ENCODE measurements around the gene CLASP1.

The CLASP1 gene

GRCh38 chr2:121351521-121352318, 297.5 kb downstream of the CLASP1 start:
- DNase-seq (ENCODE audit: low read depth), result no peak
- TF ChIP-seq, protein P1, sequence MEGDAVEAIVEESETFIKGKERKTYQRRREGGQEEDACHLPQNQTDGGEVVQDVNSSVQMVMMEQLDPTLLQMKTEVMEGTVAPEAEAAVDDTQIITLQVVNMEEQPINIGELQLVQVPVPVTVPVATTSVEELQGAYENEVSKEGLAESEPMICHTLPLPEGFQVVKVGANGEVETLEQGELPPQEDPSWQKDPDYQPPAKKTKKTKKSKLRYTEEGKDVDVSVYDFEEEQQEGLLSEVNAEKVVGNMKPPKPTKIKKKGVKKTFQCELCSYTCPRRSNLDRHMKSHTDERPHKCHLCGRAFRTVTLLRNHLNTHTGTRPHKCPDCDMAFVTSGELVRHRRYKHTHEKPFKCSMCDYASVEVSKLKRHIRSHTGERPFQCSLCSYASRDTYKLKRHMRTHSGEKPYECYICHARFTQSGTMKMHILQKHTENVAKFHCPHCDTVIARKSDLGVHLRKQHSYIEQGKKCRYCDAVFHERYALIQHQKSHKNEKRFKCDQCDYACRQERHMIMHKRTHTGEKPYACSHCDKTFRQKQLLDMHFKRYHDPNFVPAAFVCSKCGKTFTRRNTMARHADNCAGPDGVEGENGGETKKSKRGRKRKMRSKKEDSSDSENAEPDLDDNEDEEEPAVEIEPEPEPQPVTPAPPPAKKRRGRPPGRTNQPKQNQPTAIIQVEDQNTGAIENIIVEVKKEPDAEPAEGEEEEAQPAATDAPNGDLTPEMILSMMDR (conservative IDR thresholded peaks at IDR 0.05; ENCODE audit: low read depth, low read length), result no peak
- H3K4me3 ChIP-seq (ENCODE audit: low read depth, low read length), result no peak overlapping the region

- no peak overlapping the region for H3K4me3 ChIP-seq (ENCODE audit: low read depth, low read length)
- DNase-seq (ENCODE audit: low read depth), result no peak
- TF ChIP-seq, protein P1 (conservative IDR thresholded peaks at IDR 0.05; ENCODE audit: low read depth, low read length), result no peak
Observed at GRCh38 chr2:121350890-121351289, 298.4 kb downstream of the CLASP1 start.

DNA sequence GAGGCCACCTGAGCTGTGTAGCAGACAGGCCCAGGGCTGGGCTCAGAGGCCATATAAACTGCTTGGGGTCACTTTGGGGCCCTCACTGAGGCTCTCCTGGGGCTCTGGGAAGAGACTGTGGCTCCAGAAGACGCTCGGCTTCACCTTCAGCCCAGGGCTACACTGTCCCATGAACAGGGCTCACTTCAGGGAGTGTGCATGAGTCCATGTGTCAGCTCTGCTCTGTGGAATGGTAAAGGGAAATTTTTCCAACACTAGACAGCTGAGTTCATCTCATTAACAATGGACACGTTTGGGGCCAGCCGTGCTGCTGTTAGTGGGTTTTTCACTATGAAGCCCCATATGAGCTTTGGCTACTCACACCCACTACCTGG, 298.9 kb downstream of the CLASP1 start:
- DNase-seq (ENCODE audit: low read depth), result no peak
- TF ChIP-seq, protein P1 (conservative IDR thresholded peaks at IDR 0.05; ENCODE audit: low read depth, low read length), result no peak
- no peak overlapping the region for H3K4me3 ChIP-seq (ENCODE audit: low read depth, low read length)

DNA sequence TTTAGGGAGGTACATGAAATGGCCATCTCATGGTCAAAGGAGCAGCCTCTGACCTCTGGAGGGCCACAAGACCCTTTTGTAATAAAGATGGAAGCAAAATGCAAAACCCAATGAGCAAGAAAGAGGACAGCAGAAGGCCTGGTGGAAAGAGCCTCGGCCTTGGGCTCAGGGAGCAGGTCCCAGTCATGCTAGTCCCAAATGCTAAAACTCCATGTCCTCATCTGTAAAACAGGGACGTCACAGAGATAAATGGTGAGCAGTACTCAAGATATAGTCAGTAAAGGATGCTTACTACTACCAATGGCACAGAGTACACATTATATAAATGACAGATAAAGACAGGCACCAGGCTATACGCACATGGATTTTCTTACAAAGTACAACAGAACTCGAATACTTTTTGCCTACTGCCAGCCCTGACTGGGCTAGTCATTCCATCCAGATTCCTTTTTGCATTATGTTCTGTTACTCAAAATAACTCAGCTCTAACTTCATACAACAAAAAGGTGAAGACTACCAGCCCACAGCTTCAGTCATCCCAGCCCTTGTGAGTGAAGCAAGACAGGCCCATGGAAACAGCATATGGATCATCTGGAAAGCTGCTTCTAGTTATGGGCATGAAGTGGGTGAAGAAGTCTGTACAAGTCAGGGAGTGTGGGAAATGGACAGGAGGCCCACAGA, 299.4 kb downstream of the CLASP1 start:
- no peak for DNase-seq (ENCODE audit: low read depth)
- TF ChIP-seq, protein P1 (conservative IDR thresholded peaks at IDR 0.05; ENCODE audit: low read depth, low read length), result no peak
- H3K4me3 ChIP-seq (ENCODE audit: low read depth, low read length), result no peak overlapping the region

DNA sequence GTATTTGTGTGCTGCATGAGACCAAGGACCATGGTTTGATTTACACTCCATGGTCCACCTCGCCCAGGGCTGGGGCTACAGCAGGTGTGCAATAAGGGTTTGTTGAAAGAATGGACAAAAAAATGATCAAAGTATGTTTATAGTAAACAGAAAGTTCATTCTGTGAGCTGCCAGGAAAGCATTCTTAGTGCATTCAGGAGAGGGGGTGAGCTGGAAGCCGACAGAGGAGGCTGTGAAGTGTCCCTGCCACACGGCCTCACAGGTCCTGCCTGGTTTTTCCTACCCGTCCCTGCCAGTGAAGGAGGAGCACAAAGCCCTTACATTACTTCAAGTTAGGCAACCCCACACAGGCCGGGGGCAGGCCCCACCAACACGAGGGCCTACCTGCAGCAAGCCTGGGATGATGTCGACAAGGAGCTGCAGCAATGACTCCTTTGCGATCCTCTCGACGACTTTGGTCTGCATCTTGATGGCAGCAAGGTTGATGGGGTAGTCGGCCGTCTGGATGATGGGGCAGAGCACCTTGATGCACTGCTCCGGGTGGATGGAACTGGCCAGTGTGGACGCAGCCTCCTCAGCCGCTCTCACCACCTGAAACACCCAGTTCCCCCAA, 301.0 kb downstream of the CLASP1 start:
- no peak overlapping the region for H3K4me3 ChIP-seq (ENCODE audit: low read depth, low read length)
- DNase-seq (ENCODE audit: low read depth), result no peak
- TF ChIP-seq, protein P1 (conservative IDR thresholded peaks at IDR 0.05; ENCODE audit: low read depth, low read length), result no peak

DNA sequence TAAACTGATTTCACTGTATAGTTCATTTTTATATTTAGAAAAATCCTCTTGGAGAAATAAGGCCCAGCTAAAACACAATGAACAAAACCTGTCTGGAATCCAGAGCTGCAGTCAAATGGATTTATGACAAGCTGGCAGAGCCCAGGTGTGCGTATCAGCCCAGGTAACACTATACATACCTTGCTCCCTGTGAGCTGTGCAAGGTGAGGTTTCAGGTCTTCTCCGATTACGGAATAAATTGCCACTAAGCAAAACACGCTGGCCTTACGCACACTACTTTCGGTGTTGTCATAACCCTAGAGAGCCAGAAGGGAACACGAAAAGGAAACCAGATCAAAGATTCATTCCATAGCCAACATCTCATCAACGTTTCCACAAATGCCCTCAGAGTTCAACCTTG, 302.4 kb downstream of the CLASP1 start:
- TF ChIP-seq, protein P1 (conservative IDR thresholded peaks at IDR 0.05; ENCODE audit: low read depth, low read length), result no peak
- no peak for DNase-seq (ENCODE audit: low read depth)
- H3K4me3 ChIP-seq (ENCODE audit: low read depth, low read length), result no peak overlapping the region

All from choroid plexus epithelial cell (primary cell).